Activated CD4-positive, alpha-beta memory T cell treated with anti-CD3 and anti-CD28 coated beads, Interleukin-2, amount 10 ng/mL, durations not matched to agents 7 days and 5 days (primary cell): ENCODE results near the gene MPL. TPM values are rescaled to one million over a fixed set of nuclear protein-coding genes. Genes with fewer than 3 reads are reported as not detected.
"Not testable (repeated sequence)": the region's sequence is repeated elsewhere in the genome, so short reads cannot be mapped to it uniquely, and the experiment has no call there.

Experiments used
- CTCF ChIA-PET: fragments of 350-600 bp; sonication (Branson Sonifier 250); formaldehyde crosslinking; loops from one replicate; lab custom pipeline; 2021; ENCODE audit warnings: antibody characterized with exemption, inconsistent platforms; lab: Charles Lee
- POLR2A ChIA-PET: fragments of 350-600 bp; sonication (Branson Sonifier 250); formaldehyde crosslinking; loops from one replicate; lab custom pipeline; 2021; ENCODE audit warnings: antibody characterized with exemption; lab: Charles Lee
- DNase-seq: peaks from one replicate; pipeline ENCODE4 v3.0.0-alpha.2; 2020
- H3K27ac Mint-ChIP-seq: one replicate; pipeline ENCODE4 v1.8.0; 2021; ENCODE audit warnings: mild to moderate bottlenecking, mixed read lengths
- H3K27me3 Mint-ChIP-seq: one replicate; pipeline ENCODE4 v1.8.0; 2021; ENCODE audit warnings: mixed read lengths
- H3K36me3 Mint-ChIP-seq: one replicate; pipeline ENCODE4 v1.8.0; 2021; ENCODE audit warnings: low read depth, mixed read lengths
- H3K4me1 Mint-ChIP-seq: one replicate; pipeline ENCODE4 v1.8.0; 2021; ENCODE audit warnings: mixed read lengths
- H3K4me3 Mint-ChIP-seq: one replicate; pipeline ENCODE4 v1.8.0; 2021; ENCODE audit warnings: mild to moderate bottlenecking, mixed read lengths
- H3K9me3 Mint-ChIP-seq: one replicate; pipeline ENCODE4 v1.8.0; 2021; ENCODE audit warnings: mixed read lengths
- total RNA-seq, 2 experiments: library from RNA; stranded (reverse); gene quantifications; one replicate each; pipeline ENCODE4 v1.2.3, GENCODE V29; 2021

Gene MPL
- total RNA-seq, 2 experiments from 2014 or later: not detected

DNA sequence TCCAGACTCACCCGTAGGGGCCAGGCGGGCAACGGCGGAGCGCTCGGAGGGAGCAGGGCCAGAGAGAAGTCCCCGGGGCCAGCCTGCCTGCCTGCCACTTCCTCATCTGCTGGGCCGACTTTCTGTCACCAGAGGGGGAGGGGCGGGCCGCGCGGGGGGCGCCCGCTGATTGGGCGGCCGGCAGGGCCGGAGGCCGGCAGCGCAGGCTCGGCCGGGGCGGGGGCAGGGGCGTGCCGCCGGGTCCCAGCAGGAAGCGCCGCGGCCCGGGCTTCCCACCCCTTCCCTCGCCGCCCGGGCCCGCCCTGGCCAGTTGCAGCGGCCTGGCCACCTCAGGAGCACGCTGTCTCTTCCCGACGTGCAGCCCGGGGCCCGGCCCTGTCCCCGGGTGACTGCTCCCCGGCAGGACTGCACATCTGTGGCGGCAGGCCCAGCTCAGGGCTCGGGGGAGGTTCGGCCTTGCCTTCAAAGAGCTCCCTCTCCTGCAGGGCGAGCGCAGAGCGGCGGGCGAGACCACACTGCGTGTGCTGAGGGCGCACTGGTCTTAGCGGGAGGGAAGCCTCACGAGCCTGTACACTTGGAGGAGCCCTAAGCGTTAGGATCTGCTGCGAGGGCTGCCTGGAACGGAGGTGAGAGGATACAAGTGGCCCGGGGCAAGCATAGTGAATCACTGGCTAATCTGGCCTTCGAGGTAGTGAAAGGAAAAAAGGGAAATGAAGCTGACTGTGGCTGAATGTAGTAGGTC is 30.5 kb downstream of the MPL start, which contains the start of gene ELOVL1:
TSS of gene ELOVL1 (minus strand) at position 108 of the 742 bp plus-strand sequence. CDS start 2,402 bp downstream, outside the sequence.
- no peaks in the 10 kb centered on the region for H3K27me3 Mint-ChIP-seq
- peak within 1 kb of the TSS; percentile 85 for H3K27ac Mint-ChIP-seq
- peaks cover 31% of the 10 kb centered on the region for H3K36me3 Mint-ChIP-seq
- ChIA-PET POLR2A (interaction anchor here (0.6 to 3.3 kb wide), 19 partner anchors 8 to 607 kb away, joined by 3 to 73 read pairs (median 3); partner anchors contain the start of genes C1orf50, CDC20, IPO13 and KDM4A), CTCF (interaction anchor here (1.1 to 3.5 kb wide), 8 partner anchors 9 to 294 kb away, joined by 3 to 22 read pairs (median 6); partner anchors contain the start of genes CDC20, MED8 and SZT2)
- peak within 1 kb of the TSS; percentile 95 for H3K4me3 Mint-ChIP-seq
- peak; percentile 92 for DNase-seq
- H3K9me3 Mint-ChIP-seq: no peaks in the 10 kb centered on the region
- peaks cover 51% of the 10 kb centered on the region for H3K4me1 Mint-ChIP-seq

DNA sequence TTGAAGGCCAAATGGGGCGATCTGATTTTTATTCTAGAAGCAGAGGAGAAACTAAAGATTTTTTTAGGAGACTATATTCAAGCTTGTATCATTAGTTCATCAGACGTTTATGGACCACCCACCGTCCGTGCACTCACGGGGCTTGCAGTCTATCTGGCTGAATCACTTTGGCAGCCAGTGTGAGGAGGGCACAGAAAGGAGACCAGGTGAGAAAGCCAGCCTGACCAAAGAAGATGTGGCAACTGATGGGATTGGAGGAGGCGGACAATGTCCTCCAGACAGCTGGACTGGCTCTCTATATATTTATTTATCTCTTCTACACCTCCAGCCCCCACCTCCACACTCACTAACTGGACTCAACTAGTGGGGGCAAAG is 31.0 kb downstream of the MPL start:
- Mint-ChIP-seq H3K27ac (peak overlapping the region; percentile 85), H3K4me3 (peak overlapping the region; percentile 94), H3K4me1 (peaks cover 48% of the 10 kb centered on the region), H3K27me3 (no peaks in the 10 kb centered on the region), H3K36me3 (peaks cover 26% of the 10 kb centered on the region), H3K9me3 (no peaks in the 10 kb centered on the region)
- ChIA-PET POLR2A (interaction anchor here (0.6 to 3.3 kb wide), 17 partner anchors 8 to 607 kb away, joined by 3 to 73 read pairs (median 3); partner anchors contain the start of genes C1orf50, CDC20, IPO13 and KDM4A), CTCF (interaction anchor here (1.1 to 3.5 kb wide), 8 partner anchors 9 to 295 kb away, joined by 3 to 22 read pairs (median 6); partner anchors contain the start of genes CDC20, MED8 and SZT2)
- no peak for DNase-seq

DNA sequence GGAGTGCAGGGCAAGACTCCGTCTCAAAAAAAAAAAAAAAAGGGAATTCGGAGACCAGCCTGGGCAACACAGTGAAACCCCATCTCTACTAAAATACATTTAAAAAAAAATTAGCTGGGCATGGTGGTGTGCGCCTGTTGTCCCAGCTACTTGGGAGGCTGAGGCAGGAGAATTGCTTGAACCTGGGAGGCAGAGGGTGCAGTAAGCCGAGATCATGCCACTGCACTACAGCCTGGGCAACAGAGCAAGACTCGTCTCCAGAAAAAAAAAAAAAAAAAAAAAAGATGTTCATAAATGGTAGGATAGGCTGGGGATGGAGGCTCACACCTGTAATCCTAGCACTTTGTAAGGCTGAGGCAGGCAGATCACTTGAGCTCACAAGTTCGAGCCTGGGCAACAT is 32.2 kb downstream of the MPL start:
- not testable (repeated sequence) for DNase-seq, H3K9me3 Mint-ChIP-seq, H3K27me3 Mint-ChIP-seq, H3K4me3 Mint-ChIP-seq, H3K27ac Mint-ChIP-seq
- Mint-ChIP-seq H3K4me1 (peaks cover 43% of the 10 kb centered on the region), H3K36me3 (peaks cover 14% of the 10 kb centered on the region)
- POLR2A ChIA-PET: interaction anchor here (1.1 to 3.3 kb wide), 4 partner anchors 11 to 20 kb away, joined by 5 to 73 read pairs (median 30); partner anchors contain the start of genes CDC20, MED8 and SZT2
- CTCF ChIA-PET: interaction anchor here (1.3 kb wide), 1 partner anchor 45 kb away, joined by 3 read pairs; no protein-coding TSS in a partner anchor

DNA sequence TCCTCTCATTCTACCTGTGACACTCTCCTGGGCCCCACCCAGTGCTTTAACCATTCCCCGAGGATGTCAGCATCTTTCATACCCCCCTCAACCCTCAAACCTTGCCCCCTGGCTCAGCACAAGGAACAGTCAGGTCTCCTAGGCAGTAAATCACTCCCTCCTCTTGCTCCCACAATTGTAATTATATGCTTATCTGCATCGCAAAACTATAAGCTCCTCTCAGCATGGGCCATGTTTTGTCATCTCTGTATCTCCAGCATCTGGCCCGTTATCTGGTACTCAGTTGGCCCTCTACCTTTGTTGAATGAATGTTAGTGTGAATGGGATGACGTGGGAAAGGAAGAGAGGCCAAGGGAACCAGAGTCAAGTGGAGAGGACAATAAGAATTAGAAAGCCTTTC is 32.9 kb downstream of the MPL start:
- ChIA-PET CTCF (interaction anchor here (0.6 to 1.3 kb wide), 2 partner anchors 44 to 184 kb away, joined by 3 read pairs; no protein-coding TSS in a partner anchor), POLR2A (interaction anchor here (1.1 to 2.3 kb wide), 3 partner anchors 12 to 20 kb away, joined by 5 read pairs; partner anchors contain the start of genes CDC20, MED8 and SZT2)
- Mint-ChIP-seq H3K4me1 (peaks cover 35% of the 10 kb centered on the region), H3K9me3 (no peaks in the 10 kb centered on the region), H3K36me3 (peaks cover 8% of the 10 kb centered on the region), H3K27ac (no peak overlapping the region), H3K4me3 (no peak overlapping the region), H3K27me3 (no peaks in the 10 kb centered on the region)
- no peak for DNase-seq

DNA sequence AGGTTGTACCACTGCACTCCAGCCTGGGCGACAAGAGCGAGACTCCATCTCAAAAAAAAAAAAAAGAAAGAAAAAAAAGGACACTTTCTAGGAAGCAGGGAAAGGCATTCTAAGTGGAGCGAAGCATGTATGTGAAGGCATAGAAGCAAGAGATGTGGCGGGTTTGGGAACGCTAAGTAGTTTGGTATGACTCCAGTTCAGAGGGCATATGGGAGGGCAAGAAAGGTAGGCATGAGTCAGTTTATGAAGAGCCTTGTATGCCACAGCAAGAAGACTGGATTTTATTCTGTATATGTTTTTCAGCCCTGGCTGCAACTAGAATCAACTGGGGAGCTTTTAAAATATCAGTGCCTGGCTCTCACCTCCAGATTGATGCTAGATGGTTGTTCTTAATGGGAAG is 34.6 kb downstream of the MPL start:
- H3K36me3 Mint-ChIP-seq: peaks cover 8% of the 10 kb centered on the region
- ChIA-PET POLR2A (interaction anchor here (1.7 to 2.3 kb wide), 2 partner anchors 14 to 16 kb away, joined by 5 read pairs; partner anchors contain the start of gene CDC20), CTCF (no interaction called here)
- no peak overlapping the region for H3K4me3 Mint-ChIP-seq
- no peaks in the 10 kb centered on the region for H3K9me3 Mint-ChIP-seq
- no peaks in the 10 kb centered on the region for H3K27me3 Mint-ChIP-seq
- no peak overlapping the region for H3K27ac Mint-ChIP-seq
- no peak for DNase-seq
- peaks cover 20% of the 10 kb centered on the region for H3K4me1 Mint-ChIP-seq

DNA sequence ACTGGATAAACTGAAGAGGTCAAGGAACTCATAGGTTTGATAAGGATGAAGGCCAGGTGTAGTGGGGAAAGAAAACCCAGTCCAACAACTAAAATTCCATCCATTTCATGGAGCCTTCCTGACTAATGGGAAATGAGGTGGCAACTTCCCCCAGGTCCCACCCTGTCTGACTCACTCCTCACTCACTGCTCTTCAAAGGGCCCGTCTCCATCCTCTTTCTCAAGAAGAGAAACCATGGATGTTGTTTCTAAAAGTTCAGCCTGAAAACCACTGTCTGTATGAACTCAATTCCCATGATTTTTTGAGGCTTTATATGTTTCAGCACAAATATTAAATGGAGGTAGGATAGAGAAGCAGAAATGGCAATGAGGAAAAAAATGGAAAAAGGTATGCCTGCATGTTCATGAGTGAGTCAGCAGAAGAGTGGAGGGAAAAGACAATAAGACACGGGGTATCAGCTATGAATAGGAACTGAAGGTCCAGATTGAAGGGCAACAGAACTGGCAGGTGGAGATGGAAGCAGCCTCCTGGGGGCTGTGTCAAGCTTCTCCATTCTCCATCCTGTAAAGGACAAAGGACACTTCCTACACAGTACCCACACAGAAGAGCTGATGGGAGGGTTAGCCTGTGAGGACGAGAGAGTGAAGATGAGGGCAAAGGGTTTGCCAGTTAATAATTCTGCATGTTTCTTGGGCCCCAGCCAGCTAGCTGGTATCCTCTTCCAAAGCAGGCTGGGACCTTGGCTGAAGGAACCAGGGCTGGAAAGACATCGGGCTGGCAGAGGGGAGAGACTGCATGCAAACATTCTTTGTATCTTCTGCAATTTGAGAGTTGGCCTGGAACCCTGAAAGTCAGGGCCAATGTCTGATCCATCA is 35.7 kb downstream of the MPL start:
- DNase-seq: no peak
- Mint-ChIP-seq H3K4me3 (no peak overlapping the region), H3K4me1 (peaks cover 18% of the 10 kb centered on the region), H3K36me3 (peaks cover 8% of the 10 kb centered on the region), H3K27me3 (no peaks in the 10 kb centered on the region), H3K9me3 (no peaks in the 10 kb centered on the region), H3K27ac (no peak overlapping the region)
- POLR2A ChIA-PET: interaction anchor here (1.7 kb wide), 1 partner anchor 15 kb away, joined by 5 read pairs; the partner anchor contains the start of gene CDC20
- CTCF ChIA-PET: no interaction called here

DNA sequence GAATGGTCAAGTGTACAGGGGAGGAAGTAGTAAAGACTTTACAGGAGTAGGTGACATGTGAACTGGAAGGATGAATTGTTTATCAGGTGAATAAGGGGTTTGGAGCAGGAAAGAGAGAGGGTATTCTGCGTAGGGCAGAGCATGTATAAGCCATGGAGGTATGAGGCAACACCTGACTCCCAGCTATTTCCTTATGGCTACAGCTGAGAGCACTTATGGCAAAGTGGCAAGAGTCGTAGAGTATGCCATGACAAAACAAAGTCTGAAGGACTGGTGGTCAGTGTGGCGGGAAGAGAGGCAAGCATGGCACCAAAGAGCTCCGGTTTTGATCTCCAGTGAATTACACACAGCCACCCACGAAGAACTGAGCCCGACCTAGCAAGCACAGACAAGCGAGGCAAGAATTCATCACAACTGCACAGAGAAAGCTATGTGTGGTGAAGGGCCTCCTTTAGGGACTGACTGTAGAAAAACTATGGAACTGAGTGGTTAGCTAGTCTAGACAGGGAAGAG is 39.2 kb downstream of the MPL start:
- Mint-ChIP-seq H3K27me3 (no peaks in the 10 kb centered on the region), H3K27ac (no peak overlapping the region), H3K36me3 (peaks cover 15% of the 10 kb centered on the region), H3K9me3 (no peaks in the 10 kb centered on the region), H3K4me1 (no peaks in the 10 kb centered on the region), H3K4me3 (no peak overlapping the region)
- CTCF ChIA-PET: interaction anchor here (1.4 to 2.0 kb wide), 2 partner anchors 8 to 18 kb away, joined by 5 to 6 read pairs; partner anchors contain the start of genes CDC20 and ELOVL1
- no peak for DNase-seq
- POLR2A ChIA-PET: interaction anchor here (0.8 to 2.1 kb wide), 4 partner anchors 8 to 14 kb away, joined by 3 to 9 read pairs (median 6); partner anchors contain the start of genes ELOVL1, MED8 and SZT2

DNA sequence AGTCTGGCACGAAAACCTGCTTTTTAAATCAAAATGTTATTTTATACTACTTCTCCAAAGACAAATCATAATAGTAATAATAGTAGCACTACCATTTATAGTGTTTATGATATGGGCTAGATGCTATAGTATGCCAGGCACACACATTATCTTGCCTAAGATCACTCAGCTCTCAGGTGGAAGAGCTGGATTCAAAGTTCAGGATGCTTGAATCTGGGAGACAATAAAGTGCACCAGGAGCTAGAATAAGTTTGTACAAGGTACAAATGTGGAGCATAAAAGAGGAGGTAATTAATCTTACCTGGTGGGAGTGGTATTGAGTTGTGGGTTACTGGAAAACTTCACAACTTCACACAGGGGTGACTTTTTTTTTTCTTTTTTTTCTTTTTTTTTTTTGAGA is 40.2 kb downstream of the MPL start:
- no peaks in the 10 kb centered on the region for H3K27me3 Mint-ChIP-seq
- CTCF ChIA-PET: interaction anchor here (1.2 to 2.0 kb wide), 2 partner anchors 10 kb away, joined by 4 to 5 read pairs; partner anchors contain the start of gene ELOVL1
- POLR2A ChIA-PET: interaction anchor here (1.4 to 1.7 kb wide), 3 partner anchors 10 to 11 kb away, joined by 5 to 7 read pairs (median 5); partner anchors contain the start of genes ELOVL1, MED8 and SZT2

DNA sequence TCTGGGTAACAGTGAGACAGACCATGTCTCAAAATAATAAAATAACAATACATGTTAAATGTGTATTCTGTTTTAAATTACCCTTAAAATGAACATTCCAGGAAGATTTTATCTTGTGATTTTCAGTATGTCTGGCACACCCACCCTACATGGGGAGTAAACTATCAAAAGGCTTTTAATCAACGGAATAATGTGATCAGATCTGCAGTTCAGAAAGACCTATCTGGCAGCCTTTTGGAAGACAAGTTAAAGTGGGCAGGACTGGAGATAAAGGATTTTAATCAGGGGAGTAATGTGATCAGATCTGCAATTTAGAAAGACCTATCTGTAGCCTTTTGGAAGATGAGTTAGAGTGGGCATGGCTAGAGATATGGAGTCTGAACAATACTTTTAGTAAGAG is 41.9 kb downstream of the MPL start:
- ChIA-PET CTCF (no interaction called here), POLR2A (no interaction called here)
- no peak for DNase-seq
- H3K9me3 Mint-ChIP-seq: no peaks in the 10 kb centered on the region
- peaks cover 34% of the 10 kb centered on the region for H3K36me3 Mint-ChIP-seq
- H3K4me1 Mint-ChIP-seq: no peaks in the 10 kb centered on the region
- H3K4me3 Mint-ChIP-seq: no peak overlapping the region
- no peak overlapping the region for H3K27ac Mint-ChIP-seq
- H3K27me3 Mint-ChIP-seq: no peaks in the 10 kb centered on the region

More for the DNA sequence above, 40.2 kb downstream of the MPL start:
- Mint-ChIP-seq H3K36me3 (peaks cover 19% of the 10 kb centered on the region), H3K4me3 (no peak overlapping the region), H3K9me3 (no peaks in the 10 kb centered on the region), H3K4me1 (no peaks in the 10 kb centered on the region), H3K27ac (no peak overlapping the region)
- no peak for DNase-seq

DNA sequence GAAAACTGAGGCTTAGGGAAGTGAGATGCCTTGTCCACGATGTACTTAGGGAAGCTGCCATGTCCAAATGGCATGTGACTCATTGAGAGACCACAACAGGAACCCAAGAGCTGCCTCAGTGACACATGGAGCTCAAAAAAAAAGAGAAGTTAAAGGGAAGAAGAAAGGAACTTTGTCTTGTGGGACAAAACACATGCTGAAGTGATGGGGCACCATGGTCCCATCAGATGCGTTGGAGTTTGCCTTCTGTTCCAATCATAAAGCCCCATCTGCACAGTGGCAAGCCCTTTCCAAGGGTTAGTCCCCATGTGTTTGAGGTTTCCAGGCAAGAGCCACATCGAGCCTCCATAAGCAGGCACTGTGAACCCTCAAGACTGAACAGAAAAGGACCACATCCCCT is 44.0 kb downstream of the MPL start:
- Mint-ChIP-seq H3K27me3 (no peaks in the 10 kb centered on the region), H3K9me3 (no peaks in the 10 kb centered on the region), H3K27ac (no peak overlapping the region), H3K36me3 (peaks cover 48% of the 10 kb centered on the region), H3K4me1 (no peaks in the 10 kb centered on the region), H3K4me3 (no peak overlapping the region)
- POLR2A ChIA-PET: interaction anchor here (2.0 kb wide), 1 partner anchor 13 kb away, joined by 5 read pairs; the partner anchor contains the start of gene ELOVL1
- CTCF ChIA-PET: no interaction called here
- DNase-seq: no peak

DNA sequence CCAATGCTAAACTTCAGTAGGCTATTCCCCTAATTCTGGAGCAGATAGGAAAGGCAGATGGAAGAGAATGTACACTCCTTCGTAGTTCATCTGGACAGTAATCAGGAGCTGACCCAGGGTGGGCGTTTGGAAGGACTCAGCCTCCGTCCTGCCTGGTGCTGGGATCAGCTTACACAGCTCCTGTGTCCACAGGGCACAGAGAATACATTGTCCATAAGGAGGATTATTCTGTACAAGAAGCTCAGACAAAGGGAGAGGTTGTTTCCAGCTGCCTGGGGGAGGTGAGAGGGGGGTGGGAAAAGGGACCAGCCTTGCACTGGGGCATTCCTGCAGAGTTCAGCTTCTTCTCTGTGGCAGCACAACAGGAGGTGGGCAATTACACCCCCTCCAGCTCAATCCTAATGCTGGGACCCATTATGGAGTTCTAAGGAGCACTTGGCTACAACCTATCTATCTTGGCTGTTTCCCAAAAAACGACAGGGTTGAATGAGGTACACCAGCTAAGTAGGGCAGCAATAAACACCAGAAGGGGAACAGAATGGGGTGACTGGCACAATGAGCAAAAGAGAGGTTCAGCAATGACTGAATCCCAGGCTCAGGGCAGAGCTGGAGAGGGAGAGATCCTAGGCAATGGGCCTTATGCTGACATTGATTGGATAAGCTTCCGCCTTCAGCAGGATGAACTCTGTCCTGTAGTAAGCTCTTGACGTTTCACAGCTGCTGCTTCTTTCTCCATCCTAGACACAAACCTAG is 44.6 kb downstream of the MPL start:
- no peaks in the 10 kb centered on the region for H3K27me3 Mint-ChIP-seq
- H3K36me3 Mint-ChIP-seq: peaks cover 52% of the 10 kb centered on the region
- H3K9me3 Mint-ChIP-seq: no peaks in the 10 kb centered on the region
- no peaks in the 10 kb centered on the region for H3K4me1 Mint-ChIP-seq
- ChIA-PET POLR2A (interaction anchor here (2.0 kb wide), 1 partner anchor 14 kb away, joined by 5 read pairs; the partner anchor contains the start of gene ELOVL1), CTCF (no interaction called here)
- H3K27ac Mint-ChIP-seq: no peak overlapping the region
- DNase-seq: no peak
- H3K4me3 Mint-ChIP-seq: no peak overlapping the region
